Neural crest cell (in vitro differentiated cells): ENCODE results near the gene PLEKHG3. TPM values are rescaled to one million over a fixed set of nuclear protein-coding genes. Genes with fewer than 3 reads are reported as not detected.

ENCODE experiments used
- DNase-seq: peaks from one replicate; pipeline ENCODE4 v3.0.0; 2021; ENCODE audit warnings: low read depth, mixed read lengths, low spot score
- H3K27ac Mint-ChIP-seq: one replicate; pipeline ENCODE4 v1.8.0; 2021; ENCODE audit warnings: mild to moderate bottlenecking, mixed read lengths; ENCODE audit not compliant: unreplicated experiment
- H3K27me3 Mint-ChIP-seq: 2 replicates; pipeline ENCODE4 v1.8.0; 2021; ENCODE audit warnings: low read depth, mild to moderate bottlenecking, mixed read lengths
- H3K36me3 Mint-ChIP-seq: 2 replicates; pipeline ENCODE4 v1.8.0; 2021; ENCODE audit warnings: low read depth, mild to moderate bottlenecking, mixed read lengths
- H3K4me1 Mint-ChIP-seq: 2 replicates; pipeline ENCODE4 v1.8.0; 2021; ENCODE audit warnings: mixed read lengths
- H3K4me3 Mint-ChIP-seq: one replicate; pipeline ENCODE4 v1.8.0; 2021; ENCODE audit warnings: mild to moderate bottlenecking, mixed read lengths
- H3K9me3 Mint-ChIP-seq: 2 replicates; pipeline ENCODE4 v1.8.0; 2021; ENCODE audit warnings: mixed read lengths
- CTCF ChIP-seq: fragments of 200-600 bp; sonication (generic); conservative IDR thresholded peaks from 2 replicates; pipeline ENCODE4 v1.5.0; 2021; ENCODE audit warnings: antibody characterized with exemption, mild to moderate bottlenecking
- total RNA-seq: library from RNA; stranded (reverse); gene quantifications from 2 replicates; pipeline ENCODE4 v1.2.1, GENCODE V29; 2021

PLEKHG3 gene
- total RNA-seq, 1 donor from 2014 or later = 43.4 TPM

- no peaks in the 10 kb centered on the region for H3K36me3 Mint-ChIP-seq
These were observed 50.5 kb downstream of the PLEKHG3 start for GRCh38 chr14:64754685-64755084.

DNA sequence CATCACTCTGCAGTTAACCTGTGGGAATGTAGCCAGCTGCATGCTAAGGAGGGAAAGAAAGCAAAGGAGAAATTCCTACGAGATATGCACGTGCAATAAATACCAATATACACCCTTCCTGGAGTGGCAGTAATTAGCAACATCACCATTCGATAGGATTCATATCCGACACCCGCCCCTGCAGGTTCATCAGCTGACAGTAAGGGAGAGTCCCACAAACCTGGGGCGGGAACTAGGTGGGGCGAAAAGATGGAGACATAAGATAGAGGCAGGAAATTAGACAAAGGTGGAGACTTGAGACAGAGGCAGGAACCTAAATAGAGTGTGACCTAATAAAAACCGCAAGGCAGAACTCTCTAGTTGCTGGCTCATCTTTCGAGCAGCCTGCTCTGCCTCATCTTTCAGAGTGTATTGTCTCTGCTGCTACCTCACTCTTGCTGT lies 51.6 kb downstream of the PLEKHG3 start:
- peaks cover 40% of the 10 kb centered on the region for H3K27me3 Mint-ChIP-seq
- no peaks in the 10 kb centered on the region for H3K9me3 Mint-ChIP-seq
- DNase-seq = no peak
- no peaks in the 10 kb centered on the region for H3K36me3 Mint-ChIP-seq
- no peak overlapping the region for H3K4me3 Mint-ChIP-seq
- H3K27ac Mint-ChIP-seq = peak overlapping the region; percentile 51
- TF ChIP-seq CTCF = no peak
- peaks cover 14% of the 10 kb centered on the region for H3K4me1 Mint-ChIP-seq

More at GRCh38 chr14:64754685-64755084, 50.5 kb downstream of the PLEKHG3 start:
- H3K27me3 Mint-ChIP-seq = peaks cover 28% of the 10 kb centered on the region
- H3K9me3 Mint-ChIP-seq = no peaks in the 10 kb centered on the region
- H3K4me3 Mint-ChIP-seq = no peak overlapping the region
- no peak for TF ChIP-seq CTCF
- no peak overlapping the region for H3K27ac Mint-ChIP-seq
- no peak for DNase-seq
- H3K4me1 Mint-ChIP-seq = peaks cover 14% of the 10 kb centered on the region

DNA sequence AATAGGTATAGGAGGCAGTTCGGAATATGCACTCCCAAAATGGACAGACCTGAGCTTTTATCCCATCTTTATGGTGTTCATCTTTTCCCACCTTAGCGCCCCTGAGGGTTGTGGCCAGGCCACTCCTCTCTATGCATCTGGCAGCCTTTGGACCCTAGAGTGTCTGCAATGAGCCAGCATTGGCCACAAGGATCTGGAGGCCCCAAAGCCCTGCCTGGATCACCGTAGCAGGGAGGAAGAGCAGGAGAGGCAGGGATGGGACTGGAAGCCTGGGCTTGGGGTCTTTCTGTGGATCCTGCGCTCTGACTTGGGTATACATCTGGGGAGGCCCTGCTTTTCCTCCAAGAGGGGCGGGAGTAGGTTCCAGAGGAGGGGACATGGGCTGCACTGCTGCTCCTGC lies 52.5 kb downstream of the PLEKHG3 start:
- Mint-ChIP-seq H3K9me3 (no peaks in the 10 kb centered on the region), H3K27ac (no peak overlapping the region), H3K36me3 (no peaks in the 10 kb centered on the region), H3K27me3 (peaks cover 49% of the 10 kb centered on the region), H3K4me3 (no peak overlapping the region), H3K4me1 (peaks cover 16% of the 10 kb centered on the region)
- no peak for DNase-seq
- TF ChIP-seq CTCF = no peak

DNA sequence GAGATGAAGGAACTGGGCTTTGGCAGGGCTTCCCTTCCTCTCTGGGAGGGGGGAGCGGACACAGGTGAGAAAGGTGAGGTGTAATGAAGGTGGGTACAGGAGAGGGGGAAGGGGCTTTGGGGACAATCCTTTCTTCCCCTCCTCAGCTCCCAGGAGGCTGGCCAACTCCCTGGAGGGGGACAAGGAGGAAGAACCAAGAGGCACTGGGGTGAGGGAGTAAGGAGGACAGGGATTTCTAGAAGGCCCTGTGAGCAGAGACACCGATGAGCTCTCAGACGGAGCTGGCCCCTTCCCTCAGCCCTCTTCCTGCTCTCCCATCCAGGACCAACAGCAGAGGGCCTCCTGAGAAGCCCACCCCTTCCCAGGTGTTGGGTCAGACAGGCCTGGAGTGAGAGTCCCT lies 53.4 kb downstream of the PLEKHG3 start:
- peak overlapping the region; percentile 75 for H3K27ac Mint-ChIP-seq
- H3K4me1 Mint-ChIP-seq = peaks cover 20% of the 10 kb centered on the region
- H3K4me3 Mint-ChIP-seq = no peak overlapping the region
- H3K9me3 Mint-ChIP-seq = no peaks in the 10 kb centered on the region
- H3K36me3 Mint-ChIP-seq = no peaks in the 10 kb centered on the region
- peaks cover 57% of the 10 kb centered on the region for H3K27me3 Mint-ChIP-seq
- no peak for DNase-seq
- no peak for TF ChIP-seq CTCF

DNA sequence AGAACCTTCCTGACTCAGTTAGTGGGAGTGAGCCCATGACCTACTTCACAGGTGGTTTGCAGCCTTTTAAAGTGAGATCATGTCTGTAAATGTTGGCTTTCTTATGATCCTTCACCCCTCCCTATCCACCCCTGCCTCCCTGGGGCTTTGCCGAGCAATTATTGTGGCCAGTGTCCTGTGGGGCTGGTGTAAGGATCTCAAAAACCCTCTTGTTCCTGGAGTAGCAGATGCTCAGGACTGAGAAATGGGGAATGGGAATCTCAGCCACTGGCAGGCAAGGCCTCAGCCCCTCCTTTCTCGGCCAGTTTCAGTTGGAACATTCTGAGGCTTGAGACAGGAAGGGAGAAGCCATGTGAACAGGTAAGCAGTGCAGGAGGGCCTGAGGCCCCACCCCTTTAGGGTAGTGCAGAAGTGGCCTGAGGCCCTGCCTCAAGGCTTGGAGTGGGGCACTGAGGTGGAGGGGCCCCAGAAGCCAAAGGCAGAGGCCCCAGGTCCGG lies 53.8 kb downstream of the PLEKHG3 start:
- Mint-ChIP-seq H3K9me3 (no peaks in the 10 kb centered on the region), H3K27ac (no peak overlapping the region), H3K27me3 (peaks cover 62% of the 10 kb centered on the region), H3K36me3 (no peaks in the 10 kb centered on the region), H3K4me1 (peaks cover 23% of the 10 kb centered on the region), H3K4me3 (no peak overlapping the region)
- TF ChIP-seq CTCF = no peak
- no peak for DNase-seq
